HG03103 (cell line): ENCODE measurements around the gene TTC21A.
A peak's percentile ranks its signal among the peaks of the same experiment; 100 is the strongest.

ENCODE experiments used
- ATAC-seq: cut with Tn5 transposase; IDR thresholded peaks from one replicate; pipeline ENCODE4 v1.9.1; 2021; ENCODE audit warnings: low read depth; ENCODE audit not compliant: unreplicated experiment

TTC21A gene

GRCh38 chr3:39097716-39098472, 9.6 kb upstream of the TTC21A start:
- no peak for ATAC-seq

DNA sequence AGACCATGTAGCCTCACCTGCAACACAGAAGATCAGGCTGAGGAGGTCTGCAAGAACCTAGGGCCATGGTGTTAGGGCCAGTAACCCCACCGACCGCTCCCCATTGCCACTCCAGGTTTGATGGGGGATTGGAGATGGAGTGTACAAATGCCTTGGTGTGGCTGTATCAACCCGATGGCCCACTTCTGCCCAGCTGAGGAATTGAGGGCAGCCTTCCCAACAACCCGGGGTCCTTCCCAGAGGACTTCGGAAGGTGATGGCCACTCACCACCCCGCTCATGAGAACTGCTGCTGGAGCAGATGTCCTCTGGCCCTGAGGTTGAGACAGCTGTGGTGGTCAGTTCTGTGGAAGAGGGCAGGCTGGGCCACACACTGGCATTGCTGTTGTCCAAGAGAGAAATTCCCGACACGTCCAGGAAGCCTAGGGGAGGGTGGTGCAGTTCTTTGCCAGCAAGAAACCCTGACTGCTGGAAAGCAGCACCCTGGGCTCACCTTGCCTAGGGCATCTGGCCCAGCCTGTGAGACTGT, 8.9 kb upstream of the TTC21A start:
- no peak for ATAC-seq

DNA sequence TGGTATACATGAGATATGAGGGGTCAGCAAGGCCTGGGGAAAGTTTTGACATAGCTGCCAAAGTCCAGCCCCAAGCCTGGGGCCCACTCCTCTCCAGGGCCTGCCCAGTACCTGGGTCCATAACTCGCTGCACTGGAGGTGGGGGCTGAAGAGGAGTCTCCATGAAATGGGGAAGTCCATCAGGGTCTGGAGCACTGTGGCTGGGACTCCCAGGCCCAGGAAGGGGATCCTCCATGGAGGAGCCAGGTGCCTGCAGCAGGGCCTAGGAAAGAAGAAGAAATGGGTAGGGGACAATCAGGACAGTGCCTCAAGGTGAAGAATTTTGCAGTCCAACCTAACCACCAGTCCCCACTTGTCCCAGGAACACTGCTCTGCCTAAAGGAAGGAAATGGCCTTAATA, 8.2 kb upstream of the TTC21A start:
- ATAC-seq = no peak

DNA sequence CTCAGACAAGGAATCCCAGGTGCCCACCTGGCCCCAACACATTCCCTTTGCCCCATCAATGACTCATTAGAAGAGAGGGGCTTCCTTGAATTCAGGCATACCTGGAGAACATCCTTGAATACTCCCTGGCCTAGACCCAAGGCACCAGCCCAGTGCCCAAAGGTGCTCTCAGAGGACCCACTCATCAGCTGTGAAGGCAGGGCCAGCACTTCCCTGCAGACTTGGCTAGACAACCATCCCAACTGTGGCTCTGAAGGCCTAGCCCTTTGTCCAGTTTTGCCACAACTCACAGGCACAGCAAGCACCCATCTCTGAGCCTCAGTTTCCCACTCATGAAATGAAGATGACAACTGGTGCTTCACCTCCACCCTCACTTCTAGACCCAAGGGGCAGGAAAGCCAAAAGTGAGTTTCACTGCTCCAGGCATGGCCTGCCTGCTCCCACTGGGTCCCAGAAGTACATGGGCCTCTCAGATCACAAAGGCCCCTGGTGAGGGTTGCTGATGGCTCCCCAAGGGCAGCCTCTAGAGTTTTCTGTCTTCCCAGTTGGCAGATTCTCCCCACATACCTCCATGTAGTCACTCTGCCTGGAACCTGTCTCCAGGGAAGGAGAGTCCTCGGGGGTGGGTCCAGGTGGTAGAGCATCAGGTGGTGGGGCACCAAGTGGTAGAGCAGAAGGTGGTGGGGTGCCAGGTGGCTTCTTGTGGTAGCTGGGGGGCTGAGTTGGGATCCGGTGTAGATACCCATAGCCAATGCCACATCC, 7.6 kb upstream of the TTC21A start:
- ATAC-seq = no peak

DNA sequence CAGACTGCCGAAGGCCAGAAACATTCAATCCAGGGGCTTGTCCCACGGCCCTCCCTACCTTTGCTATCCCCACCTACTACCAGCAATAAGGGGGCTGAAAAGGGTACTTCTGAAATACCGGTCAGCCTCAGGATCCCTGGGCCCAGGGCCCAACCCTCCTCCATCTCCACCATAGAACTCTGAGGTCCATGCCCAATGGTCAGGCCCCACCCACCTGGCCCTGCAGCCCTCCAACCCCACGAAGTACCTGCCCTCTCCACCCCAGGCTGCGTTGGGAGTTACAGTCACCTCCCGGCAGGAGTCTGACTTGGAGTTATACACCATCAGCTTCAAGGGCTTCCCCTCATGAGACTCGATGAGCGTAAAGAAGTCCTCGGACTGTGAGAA, 7.0 kb upstream of the TTC21A start:
- ATAC-seq = no peak

DNA sequence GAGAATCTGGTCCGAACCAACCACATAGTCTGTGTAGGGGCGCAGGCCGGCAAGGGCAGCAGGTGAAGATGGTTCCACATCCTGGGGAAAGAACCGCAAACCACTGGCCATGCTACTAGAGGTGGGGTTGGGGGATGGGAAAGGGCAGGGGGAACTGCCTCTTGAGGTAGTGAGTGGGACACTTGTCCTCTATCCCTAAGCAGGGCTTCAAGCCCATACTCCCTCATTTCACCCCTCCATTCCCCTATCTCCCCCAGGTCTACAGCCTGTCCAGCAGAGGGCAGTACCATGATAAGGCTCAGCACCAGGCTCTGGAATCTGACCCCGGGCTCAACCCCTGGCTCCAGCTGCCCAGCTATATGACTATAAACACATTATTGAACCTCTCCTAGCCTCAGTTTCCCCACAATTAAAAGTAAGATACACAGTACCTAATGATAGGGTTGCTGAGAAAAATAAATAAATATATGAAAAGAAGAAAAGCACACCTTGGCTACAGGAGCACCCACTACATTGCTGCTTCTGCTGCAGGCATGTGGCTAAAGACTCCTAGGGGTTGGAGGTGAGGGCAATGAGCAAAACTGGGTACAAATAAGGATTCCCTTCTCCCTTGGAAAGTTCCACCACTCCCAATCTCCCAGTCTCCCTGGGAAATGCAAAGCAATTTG, 6.3 kb upstream of the TTC21A start:
- ATAC-seq = peak; percentile 59

DNA sequence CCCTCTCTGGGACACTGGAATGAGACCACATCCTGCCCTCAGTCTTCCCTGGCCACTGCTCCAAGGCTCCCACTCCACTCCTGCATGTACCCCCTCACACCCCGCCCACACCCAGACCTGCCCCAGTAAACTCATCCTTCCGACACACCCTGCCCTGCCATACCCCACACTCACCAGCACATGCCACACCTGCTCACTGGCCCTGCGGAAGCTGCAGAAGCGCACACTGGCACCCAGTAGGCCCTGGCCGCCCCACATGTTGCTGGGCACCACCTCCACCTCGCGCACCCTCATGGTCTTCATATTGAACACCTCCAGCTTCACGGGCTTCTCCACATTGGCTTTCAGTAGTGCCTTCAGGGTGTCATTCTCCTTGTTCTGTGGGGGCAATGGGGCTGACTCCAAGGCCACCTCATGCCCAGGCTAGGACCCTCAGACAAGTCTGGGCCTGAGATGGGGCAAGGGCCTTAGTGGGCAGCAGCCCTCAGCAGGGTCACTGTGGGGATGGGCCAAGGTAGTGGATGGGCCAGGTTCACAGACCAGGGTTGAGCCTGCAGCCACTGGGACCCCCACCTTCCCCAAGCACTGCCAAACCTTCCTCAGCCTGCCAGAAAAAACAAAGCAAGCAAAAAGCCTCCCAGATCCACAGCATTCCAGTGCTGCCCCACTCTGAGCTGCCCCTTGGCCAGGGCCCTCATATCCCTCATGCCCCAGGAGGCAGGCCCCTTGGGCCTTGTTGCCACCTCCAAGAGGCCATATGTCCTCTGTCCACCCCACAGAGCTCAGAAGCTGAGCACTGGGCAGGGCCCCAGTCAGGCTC, 4.8 kb upstream of the TTC21A start:
- ATAC-seq = no peak

DNA sequence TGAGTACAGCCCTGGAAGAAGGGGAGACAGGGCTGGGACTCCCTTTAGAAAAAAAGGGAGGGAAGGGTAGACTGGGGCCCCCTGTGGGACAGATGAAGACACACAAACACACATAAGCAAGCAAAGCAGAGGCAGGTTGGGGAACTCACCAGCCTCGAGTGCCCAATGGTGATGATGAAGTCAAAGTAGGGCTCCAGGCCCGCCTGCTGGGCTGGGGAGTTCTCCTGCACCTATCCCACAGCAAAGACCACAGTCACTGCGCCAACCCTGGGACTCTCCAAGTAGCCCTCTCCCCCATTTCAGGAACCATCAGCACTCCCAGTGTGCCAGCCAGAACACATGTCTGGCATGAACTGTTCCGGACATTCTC, 4.2 kb upstream of the TTC21A start:
- ATAC-seq = no peak

DNA sequence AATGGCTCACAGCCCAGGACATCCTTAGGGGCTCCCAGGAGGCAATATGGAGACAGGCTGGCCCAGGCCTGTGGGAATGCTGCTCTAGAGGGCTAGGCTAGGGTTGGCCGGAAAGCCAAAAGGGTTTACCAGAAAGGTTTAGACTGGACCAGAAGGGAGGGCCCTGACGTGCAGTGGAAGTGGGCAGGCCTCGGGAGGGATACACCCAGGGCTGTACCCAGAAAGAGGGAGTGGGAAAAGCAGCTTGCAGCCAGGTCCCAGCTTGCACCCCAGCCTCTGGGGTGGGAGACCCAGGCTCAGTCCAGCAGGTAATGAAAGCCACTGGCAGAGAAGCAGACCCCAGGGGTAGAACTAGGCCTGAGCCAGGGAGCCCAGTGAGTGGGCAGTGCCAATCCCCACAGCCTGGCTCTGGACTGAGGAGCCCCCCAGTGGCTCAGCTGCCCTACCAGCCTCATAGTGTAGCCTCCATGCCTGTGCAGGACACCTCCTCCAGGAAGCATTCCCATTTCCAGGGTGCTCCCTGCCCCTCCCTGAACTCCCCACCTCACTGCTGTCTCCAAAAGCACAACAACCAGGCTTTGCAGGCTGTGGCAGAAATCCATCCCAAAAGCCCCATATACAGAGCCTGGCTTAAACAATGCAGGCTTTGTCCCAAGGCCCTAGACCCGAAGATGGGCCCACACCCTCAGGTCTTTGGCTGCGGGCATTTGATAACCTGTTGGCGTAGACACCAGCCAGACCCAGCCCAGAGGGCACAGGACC, 3.5 kb upstream of the TTC21A start:
- ATAC-seq = no peak

DNA sequence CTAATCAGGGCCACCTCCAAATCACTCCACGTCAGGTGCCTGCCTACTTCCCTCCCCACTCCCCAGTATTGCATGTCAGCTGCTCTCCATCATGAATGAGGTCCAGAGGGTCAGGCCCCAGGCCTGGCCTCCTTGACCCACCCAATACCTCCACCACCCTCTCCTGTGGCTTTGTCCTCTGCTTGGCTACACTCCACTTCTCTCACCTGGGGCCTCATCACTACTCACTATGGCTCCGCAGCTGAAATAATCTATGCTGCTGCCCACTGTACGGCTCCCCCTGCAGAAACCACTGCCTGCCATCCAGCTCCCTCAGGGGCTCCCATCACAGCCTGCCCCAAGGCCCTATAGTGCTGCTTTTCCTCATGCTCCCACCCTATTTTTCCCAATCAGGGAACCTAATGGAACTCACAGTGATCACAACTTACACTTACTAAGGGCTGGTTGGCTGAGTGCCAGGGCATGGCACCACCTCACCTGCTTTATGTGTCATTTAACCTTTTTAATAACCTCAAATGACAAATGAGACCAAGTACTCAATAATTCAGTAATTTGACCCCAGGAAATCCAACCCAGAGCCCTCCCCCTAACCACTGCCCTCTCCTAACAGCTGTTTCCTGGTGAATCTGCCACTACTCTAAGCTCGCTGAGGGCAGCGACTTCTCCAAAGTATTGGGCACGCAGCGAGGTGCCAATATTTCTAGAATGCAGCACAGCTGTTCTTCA, 2.4 kb upstream of the TTC21A start:
- no peak for ATAC-seq

GRCh38 chr3:39105687-39106063, 1.8 kb upstream of the TTC21A start:
- no peak for ATAC-seq

DNA sequence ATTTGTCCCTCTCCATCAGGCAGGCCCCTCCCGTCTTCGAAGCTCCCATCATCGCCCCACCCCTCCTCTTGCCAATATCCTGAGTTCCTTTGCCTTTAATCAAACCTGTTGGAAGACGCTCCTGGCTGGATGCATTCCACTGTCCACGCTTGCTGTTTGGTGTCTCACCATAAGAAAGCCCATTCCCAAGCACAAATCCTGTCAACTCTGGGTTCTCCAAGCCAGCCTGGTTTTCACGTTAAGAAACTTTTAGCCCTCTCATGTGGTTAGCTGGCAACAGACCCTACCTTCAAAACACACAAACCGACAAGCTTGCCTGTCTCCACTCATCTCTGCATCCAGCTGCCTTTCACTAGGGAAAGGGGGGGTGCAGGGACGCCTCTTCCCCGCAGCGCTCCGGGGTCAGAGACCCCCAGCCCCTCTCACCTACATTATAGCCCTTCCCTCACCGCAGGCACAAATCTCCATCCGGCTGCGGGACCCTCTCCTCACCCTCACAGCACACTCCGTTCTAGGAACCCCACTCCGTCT, 1.1 kb upstream of the TTC21A start:
- ATAC-seq = no peak

- ATAC-seq = peak; percentile 2
Observed at GRCh38 chr3:39106851-39107387, 561 bp upstream of the TTC21A start.

DNA sequence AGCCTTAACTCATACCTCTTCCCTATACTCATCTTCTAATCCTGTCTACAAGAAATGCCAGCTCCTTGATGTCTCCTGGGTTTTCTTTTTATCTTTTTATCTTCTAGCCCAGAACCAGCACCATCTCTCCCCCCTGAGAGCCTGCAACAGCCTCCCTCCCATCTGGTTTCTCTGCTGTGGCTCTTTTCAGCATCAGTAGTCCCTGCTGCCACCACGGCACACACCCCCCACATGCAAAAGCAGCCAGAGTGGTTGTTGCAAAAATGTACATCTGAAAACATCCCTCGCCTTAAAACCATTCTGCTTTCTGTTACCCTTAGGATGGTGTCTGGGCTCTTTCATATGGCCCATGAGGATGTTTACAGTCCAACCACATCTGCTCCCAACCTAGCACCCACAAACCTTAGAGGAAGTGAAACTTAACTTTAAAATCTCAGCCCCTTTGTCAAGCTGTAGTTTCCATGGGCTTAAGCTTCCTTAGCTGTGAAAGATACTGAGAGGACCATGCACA, 775 bp downstream of the TTC21A start:
- peak; percentile 78 for ATAC-seq

DNA sequence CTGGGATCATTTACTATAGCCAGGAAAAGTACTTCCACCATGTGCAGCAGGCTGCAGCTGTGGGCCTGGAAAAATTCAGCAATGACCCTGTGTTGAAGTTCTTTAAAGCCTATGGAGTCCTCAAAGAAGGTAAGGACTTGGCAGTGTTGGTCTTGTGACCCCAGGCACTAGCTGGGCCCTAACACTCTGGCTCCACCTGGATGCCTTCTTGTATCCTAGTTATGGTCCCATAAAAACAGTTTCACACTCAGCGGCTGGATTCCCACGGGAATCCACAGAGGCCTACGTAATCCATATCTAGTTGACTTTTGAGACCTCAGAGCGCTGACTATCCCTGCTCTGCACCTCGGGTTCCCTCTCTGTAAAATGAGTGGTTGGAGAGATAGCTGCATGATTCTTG, 1.6 kb downstream of the TTC21A start:
- ATAC-seq = no peak

DNA sequence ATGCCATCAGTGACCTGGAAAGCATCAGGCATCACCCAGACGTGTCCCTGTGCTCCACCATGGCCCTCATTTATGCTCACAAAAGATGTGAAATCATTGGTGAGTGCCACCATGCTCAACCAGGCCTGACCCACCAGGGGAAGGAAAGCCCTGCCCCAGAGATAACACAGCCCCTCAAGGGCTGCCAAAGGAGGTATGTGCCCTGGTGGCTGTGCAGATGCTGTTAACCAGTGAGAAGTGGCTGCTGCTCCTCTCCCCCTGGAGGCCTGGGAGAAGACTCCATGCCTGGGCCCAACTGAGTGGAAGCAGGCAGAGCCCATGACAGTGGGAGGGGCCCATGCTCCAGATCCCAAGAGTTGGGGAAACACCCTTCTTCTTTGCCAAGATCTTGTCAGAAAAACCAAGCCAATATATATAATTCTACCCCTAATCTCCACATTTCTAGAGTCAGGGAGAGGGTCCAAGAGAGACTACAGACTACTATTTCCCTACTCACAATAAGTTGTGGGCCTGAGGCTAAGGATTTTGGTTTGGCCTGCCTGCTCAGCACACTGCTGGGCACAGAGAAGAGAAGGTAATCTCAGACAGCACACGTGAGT, 2.7 kb downstream of the TTC21A start:
- ATAC-seq = no peak

- ATAC-seq = no peak
Observed at GRCh38 chr3:39112113-39112512, 4.6 kb downstream of the TTC21A start.

- no peak for ATAC-seq
Observed at GRCh38 chr3:39112535-39112934, 5.1 kb downstream of the TTC21A start.
